Endothelial cell of umbilical vein (primary cell): Measurements from ENCODE around the gene CACNA1S.

Experiments used
- CTCF ChIP-seq, 2 donors: IDR thresholded peaks; 1 replicate in 1 of 2; 2 replicates in 1 of 2; pipeline ENCODE4 v1.5.1; 2011; ENCODE audit warnings: low read length in 2 of 2, mild to moderate bottlenecking in 2 of 2, moderate library complexity in 2 of 2, control low read depth in 1 of 2, inconsistent platforms in 1 of 2, low read depth in 1 of 2; ENCODE audit not compliant: insufficient read depth in 1 of 2; ENCODE audit errors: extremely low read depth in 1 of 2
- MAX ChIP-seq: IDR thresholded peaks from 2 replicates; pipeline ENCODE4 v1.6.1; 2011; ENCODE audit not compliant: insufficient read depth, insufficient read length
- MYC ChIP-seq: IDR thresholded peaks from one replicate; pipeline ENCODE4 v1.6.1; 2011; ENCODE audit warnings: mild to moderate bottlenecking, low read depth, low read length
- POLR2A ChIP-seq: IDR thresholded peaks from 2 replicates; pipeline ENCODE4 v1.6.1; 2012; ENCODE audit warnings: low read depth, mild to moderate bottlenecking, control low read depth, low read length
- POLR2AphosphoS5 ChIP-seq: IDR thresholded peaks from 2 replicates; pipeline ENCODE4 v1.6.1; 2012; ENCODE audit warnings: low read depth, mild to moderate bottlenecking, control low read depth, low read length, moderate library complexity; ENCODE audit not compliant: insufficient read depth

- no peak for TF ChIP-seq CTCF (IDR thresholded peaks at IDR 0.05; ENCODE audit: extremely low read depth in 1 of 2, insufficient read depth in 1 of 2, low read depth in 1 of 2, low read length in 2 of 2)
- no peak for TF ChIP-seq POLR2AphosphoS5
- no peak for TF ChIP-seq POLR2A
- TF ChIP-seq MYC, result no peak
- no peak for TF ChIP-seq MAX
Observed at GRCh38 chr1:201090541-201090940, 21.7 kb downstream of the CACNA1S start.
